Ascending aorta (tissue), 2 donors: ENCODE data around the gene GRAMD4. TPM values are rescaled to one million over a fixed set of nuclear protein-coding genes. Genes with fewer than 3 reads are reported as not detected.

Experiments used
- DNase-seq, 2 donors: peaks; one replicate each; pipeline ENCODE4 v3.0.0-alpha.2; 2019; ENCODE audit warnings: low spot score in 2 of 2
- H3K27ac ChIP-seq, 2 donors: fragments of 200-600 bp; sonication (generic); one replicate each; pipeline ENCODE4 v1.5.1; 2016 to 2017; ENCODE audit warnings: mild to moderate bottlenecking in 1 of 2
- H3K27me3 ChIP-seq: fragments of 200-600 bp; sonication (generic); one replicate; pipeline ENCODE4 v1.5.1; 2017
- H3K36me3 ChIP-seq, 2 donors: fragments of 200-600 bp; sonication (generic); one replicate each; pipeline ENCODE4 v1.5.1; 2016
- H3K4me1 ChIP-seq, 2 donors: fragments of 200-600 bp; sonication (generic); one replicate each; pipeline ENCODE4 v1.5.1; 2016 to 2017; ENCODE audit warnings: mild to moderate bottlenecking in 1 of 2
- H3K4me3 ChIP-seq, 2 donors: fragments of 200-600 bp; sonication (generic); one replicate each; pipeline ENCODE4 v1.5.1; 2016 to 2017; ENCODE audit warnings: mild to moderate bottlenecking in 1 of 2
- H3K9me3 ChIP-seq, 2 donors: fragments of 200-600 bp; sonication (generic); one replicate each; pipeline ENCODE4 v1.5.1; 2016
- CTCF ChIP-seq, 3 experiments: fragments of 200-600 bp in 2 of 3; fragments of 450-650 bp in 1 of 3; sonication (generic) in 2 of 3; IDR thresholded peaks; one replicate each; pipeline ENCODE4 v1.5.1; 2016 to 2019; ENCODE audit warnings: antibody characterized with exemption in 3 of 3, mild to moderate bottlenecking in 1 of 3, moderate library complexity in 1 of 3
- intact Hi-C: fragments of 100-400 bp; cut with DNase I; formaldehyde crosslinking; loops from one replicate; pipeline ENCODE4 v1.15.1; 2023
- total RNA-seq: library from RNA; depleted of rRNA; stranded (reverse); fragments of >200 nt; gene quantifications from one replicate; pipeline ENCODE4 v1.1.0, GENCODE V29; 2016

The GRAMD4 gene
- total RNA-seq, 1 donor from 2014 or later, result 20.2 TPM

- intact Hi-C loops, result no loop called here
- H3K4me1 ChIP-seq, result no peaks in the 10 kb centered on the region
- no peak overlapping the region for H3K27ac ChIP-seq
- no peak for DNase-seq
- no peak for TF ChIP-seq CTCF (IDR thresholded peaks at IDR 0.05)
- H3K27me3 ChIP-seq, result no peaks in the 10 kb centered on the region
- H3K36me3 ChIP-seq, result peaks cover 20 to 44% of the 10 kb centered on the region in 2 donors
- no peak overlapping the region for H3K4me3 ChIP-seq
- no peaks in the 10 kb centered on the region for H3K9me3 ChIP-seq
These were observed 49.0 kb downstream of the GRAMD4 start for GRCh38 chr22:46669201-46669600.

GRCh38 chr22:46671824-46672432 is 51.7 kb downstream of the GRAMD4 start:
- Histone ChIP-seq H3K4me1 (no peaks in the 10 kb centered on the region), H3K27ac (no peak overlapping the region), H3K27me3 (no peaks in the 10 kb centered on the region), H3K36me3 (peaks cover 15 to 33% of the 10 kb centered on the region in 2 donors), H3K9me3 (no peaks in the 10 kb centered on the region), H3K4me3 (no peak overlapping the region)
- no peak for DNase-seq
- intact Hi-C loops, result no loop called here
- TF ChIP-seq CTCF (IDR thresholded peaks at IDR 0.05), result no peak

- TF ChIP-seq CTCF (IDR thresholded peaks at IDR 0.05), result no peak
- DNase-seq, result no peak
- H3K27ac ChIP-seq, result no peak overlapping the region
- H3K4me1 ChIP-seq, result no peaks in the 10 kb centered on the region
- intact Hi-C loops, result no loop called here
- H3K9me3 ChIP-seq, result no peaks in the 10 kb centered on the region
- no peaks in the 10 kb centered on the region for H3K27me3 ChIP-seq
- no peak overlapping the region for H3K4me3 ChIP-seq
- peaks cover 13 to 25% of the 10 kb centered on the region in 2 donors for H3K36me3 ChIP-seq
These were observed 52.5 kb downstream of the GRAMD4 start for GRCh38 chr22:46672731-46673130.

GRCh38 chr22:46673205-46673604 is 53.0 kb downstream of the GRAMD4 start:
- H3K9me3 ChIP-seq, result no peaks in the 10 kb centered on the region
- H3K4me3 ChIP-seq, result no peak overlapping the region
- intact Hi-C loops, result no loop called here
- H3K4me1 ChIP-seq, result no peaks in the 10 kb centered on the region
- DNase-seq, result no peak
- no peak for TF ChIP-seq CTCF (IDR thresholded peaks at IDR 0.05)
- H3K36me3 ChIP-seq, result peaks cover 8 to 21% of the 10 kb centered on the region in 2 donors
- no peaks in the 10 kb centered on the region for H3K27me3 ChIP-seq
- no peak overlapping the region for H3K27ac ChIP-seq

GRCh38 chr22:46673662-46674236 is 53.6 kb downstream of the GRAMD4 start:
- Histone ChIP-seq H3K27ac (no peak overlapping the region), H3K4me1 (no peaks in the 10 kb centered on the region), H3K4me3 (no peak overlapping the region), H3K36me3 (peaks cover 3 to 15% of the 10 kb centered on the region in 2 donors), H3K27me3 (no peaks in the 10 kb centered on the region), H3K9me3 (no peaks in the 10 kb centered on the region)
- intact Hi-C loops, result no loop called here
- no peak for DNase-seq
- TF ChIP-seq CTCF (IDR thresholded peaks at IDR 0.05), result no peak
